Nephron (organoid): ENCODE measurements around the gene AVP.
A peak's percentile ranks its signal among the peaks of the same experiment; 100 is the strongest.

ENCODE experiments used
- H3K27ac Mint-ChIP-seq, 3 experiments: 2 replicates each; pipeline ENCODE4 v1.8.0; 2020; ENCODE audit warnings: mixed read lengths in 3 of 3, mild to moderate bottlenecking in 2 of 3, moderate library complexity in 1 of 3
- H3K27me3 Mint-ChIP-seq: 2 replicates; pipeline ENCODE4 v1.8.0; 2021; ENCODE audit warnings: low read depth, mild to moderate bottlenecking, moderate library complexity, mixed read lengths
- H3K36me3 Mint-ChIP-seq: 2 replicates; pipeline ENCODE4 v1.8.0; 2020; ENCODE audit warnings: low read depth, mixed read lengths
- H3K4me1 Mint-ChIP-seq: 2 replicates; pipeline ENCODE4 v1.8.0; 2020; ENCODE audit warnings: mixed read lengths
- H3K4me3 Mint-ChIP-seq, 3 experiments: 2 replicates each; pipeline ENCODE4 v1.8.0; 2020; ENCODE audit warnings: mild to moderate bottlenecking in 3 of 3, mixed read lengths in 3 of 3, moderate library complexity in 2 of 3
- H3K9me3 Mint-ChIP-seq: 2 replicates; pipeline ENCODE4 v1.8.0; 2020; ENCODE audit warnings: mixed read lengths
- CTCF ChIP-seq, 3 experiments: fragments of 200-600 bp; sonication (generic); IDR thresholded peaks; one replicate each; pipeline ENCODE4 v1.5.0; 2021; ENCODE audit warnings: antibody characterized with exemption in 3 of 3; ENCODE audit not compliant: unreplicated experiment in 3 of 3

The AVP gene

GRCh38 chr20:3047486-3048419 lies 36.8 kb downstream of the AVP start:
- Mint-ChIP-seq H3K4me1 (peaks cover 17% of the 10 kb centered on the region), H3K36me3 (peaks cover 26% of the 10 kb centered on the region), H3K27me3 (no peaks in the 10 kb centered on the region), H3K27ac (no peak overlapping the region), H3K9me3 (no peaks in the 10 kb centered on the region), H3K4me3 (peak overlapping the region; percentile 77 to 82 (median 78))
- no peak for TF ChIP-seq CTCF (IDR thresholded peaks at IDR 0.05; ENCODE audit: unreplicated experiment in 3 of 3)

DNA sequence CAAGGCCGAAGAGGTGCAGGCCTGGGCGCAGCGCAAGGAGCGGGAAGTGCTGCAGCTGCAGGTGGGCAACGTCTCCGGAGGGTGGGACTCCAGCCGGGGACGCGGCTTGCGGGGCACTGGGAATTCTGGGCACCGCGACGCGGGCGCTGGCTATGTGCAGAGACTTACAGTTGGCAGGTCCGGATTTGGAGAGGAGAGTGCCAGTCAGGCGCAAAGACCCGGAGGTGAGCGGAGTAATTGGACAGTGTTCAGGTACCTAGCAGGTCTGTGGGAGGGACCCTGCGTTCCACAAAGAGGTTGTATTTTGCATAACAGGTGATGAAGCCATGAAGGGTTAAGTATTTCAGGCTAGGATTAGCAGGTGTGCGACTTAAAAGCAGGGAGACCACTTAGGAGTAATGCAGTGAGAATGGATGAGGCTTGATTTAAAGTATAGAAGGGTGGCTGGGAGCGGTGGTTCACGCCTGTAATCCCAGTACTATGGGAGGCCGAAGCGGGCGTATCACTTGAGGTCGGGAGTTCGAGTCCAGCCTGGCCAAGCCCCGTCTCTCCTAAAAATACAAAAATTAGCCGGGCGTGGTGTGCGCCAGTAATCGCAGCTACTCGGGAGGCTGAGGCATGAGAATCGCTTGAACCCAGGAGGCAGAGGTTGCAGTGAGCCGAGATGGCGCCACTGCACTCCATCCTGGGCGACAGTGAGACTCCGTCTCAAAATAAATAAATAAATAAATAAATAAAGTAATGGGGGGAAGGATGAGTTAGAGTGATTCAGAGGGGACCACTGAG lies 37.7 kb downstream of the AVP start:
- Mint-ChIP-seq H3K27me3 (no peaks in the 10 kb centered on the region), H3K27ac (peak overlapping the region in 2 of 3 experiments; percentile 54 to 81), H3K4me3 (peak overlapping the region; percentile 82 to 92 (median 92)), H3K36me3 (peaks cover 28% of the 10 kb centered on the region), H3K4me1 (peaks cover 26% of the 10 kb centered on the region), H3K9me3 (no peaks in the 10 kb centered on the region)
- TF ChIP-seq CTCF (IDR thresholded peaks at IDR 0.05; ENCODE audit: unreplicated experiment in 3 of 3), result no peak

GRCh38 chr20:3045816-3046676 lies 38.5 kb downstream of the AVP start, which contains the start of gene MRPS26:
Gene MRPS26, plus strand, starts transcription at chr20:3046052. Its CDS starts 17 bp downstream, at chr20:3046069.
- TF ChIP-seq CTCF (IDR thresholded peaks at IDR 0.05; ENCODE audit: unreplicated experiment in 3 of 3), result no peak
- Mint-ChIP-seq H3K27me3 (no peaks in the 10 kb centered on the region), H3K9me3 (no peaks in the 10 kb centered on the region), H3K27ac (peak within 1 kb of the TSS; percentile 90 to 96 (median 96)), H3K4me3 (peak within 1 kb of the TSS; percentile 82 to 92 (median 92)), H3K4me1 (peaks cover 32% of the 10 kb centered on the region), H3K36me3 (peaks cover 34% of the 10 kb centered on the region)

DNA sequence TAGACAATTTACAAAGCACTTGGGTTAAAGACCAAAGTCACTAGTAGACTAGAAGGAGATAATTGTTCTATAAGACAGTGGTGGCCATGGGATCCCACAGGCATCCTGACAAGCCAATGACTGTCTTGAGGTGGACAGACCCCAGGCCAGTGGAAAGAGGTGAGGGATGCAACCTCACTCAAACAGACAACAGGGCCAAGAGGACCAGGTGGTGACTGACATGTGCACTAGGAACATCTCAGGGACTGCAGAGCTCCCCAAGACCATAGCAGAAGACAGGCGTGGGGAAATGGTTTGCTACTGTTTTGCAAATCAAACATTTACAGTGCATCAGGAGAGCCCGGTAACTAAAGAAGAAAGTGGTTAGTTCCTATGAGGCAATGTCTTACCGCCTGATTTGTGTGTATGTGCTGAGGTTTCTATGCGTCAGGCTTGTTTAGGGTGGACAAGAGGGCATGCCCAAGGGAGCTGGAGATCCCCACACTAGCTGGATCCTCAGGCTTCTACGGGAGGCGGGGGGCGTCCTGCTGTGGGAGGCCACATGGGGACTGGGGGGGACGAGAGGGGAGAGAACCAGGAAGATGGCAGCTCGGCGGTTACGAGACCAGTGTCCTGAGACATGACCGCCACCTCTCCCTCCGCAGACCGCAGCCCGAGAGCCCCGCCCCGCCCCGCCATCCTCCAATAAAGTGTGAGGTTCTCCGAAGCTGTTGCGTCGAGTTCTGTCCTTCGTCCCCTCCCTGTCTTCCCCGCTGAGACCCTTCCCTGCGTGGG lies 39.3 kb downstream of the AVP start:
- no peaks in the 10 kb centered on the region for H3K9me3 Mint-ChIP-seq
- H3K27ac Mint-ChIP-seq, result peak overlapping the region; percentile 90 to 96 (median 96)
- H3K4me3 Mint-ChIP-seq, result peak overlapping the region; percentile 82 to 92 (median 89)
- H3K36me3 Mint-ChIP-seq, result peaks cover 32% of the 10 kb centered on the region
- TF ChIP-seq CTCF (IDR thresholded peaks at IDR 0.05; ENCODE audit: unreplicated experiment in 3 of 3), result no peak
- H3K4me1 Mint-ChIP-seq, result peaks cover 32% of the 10 kb centered on the region
- no peaks in the 10 kb centered on the region for H3K27me3 Mint-ChIP-seq
